ENCODE measurements around the gene APOBEC3A.
"Not testable (repeated sequence)": the region's sequence is repeated elsewhere in the genome, so short reads cannot be mapped to it uniquely, and the experiment has no call there.

APOBEC3A gene

GRCh38 chr22:38957808-38958650 is 620 bp downstream of the APOBEC3A start:
- in situ Hi-C loops (cut with HindIII; ENCODE audit: low sequenced_read_pairs), result no loop called here

DNA sequence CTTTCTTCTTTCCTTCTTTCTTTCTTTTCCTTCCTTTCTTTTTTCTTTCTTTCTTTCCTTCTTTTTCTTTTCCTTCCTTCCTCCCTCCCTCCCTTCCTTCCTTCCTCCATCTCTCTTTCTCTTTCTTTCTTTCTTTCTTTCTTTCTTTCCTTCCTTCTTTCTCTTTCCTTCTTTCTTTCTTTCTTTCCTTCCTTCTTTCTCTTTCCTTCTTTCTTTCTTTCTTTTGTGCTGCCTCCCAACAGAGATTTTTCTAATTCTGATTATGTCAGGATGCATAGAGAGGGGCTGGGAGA is 1.2 kb downstream of the APOBEC3A start:
- in situ Hi-C loops (cut with HindIII; ENCODE audit: low sequenced_read_pairs), result not testable (repeated sequence)

- in situ Hi-C loops (cut with HindIII; ENCODE audit: low sequenced_read_pairs), result no loop called here
Measured at GRCh38 chr22:38959590-38959989, 2.2 kb downstream of the APOBEC3A start.

GRCh38 chr22:38960673-38961072 is 3.3 kb downstream of the APOBEC3A start:
- in situ Hi-C loops (cut with HindIII; ENCODE audit: low sequenced_read_pairs), result not testable (repeated sequence)

GRCh38 chr22:38963291-38963738 is 5.9 kb downstream of the APOBEC3A start:
- in situ Hi-C loops (cut with HindIII; ENCODE audit: low sequenced_read_pairs), result not testable (repeated sequence)

GRCh38 chr22:38963872-38964271 is 6.5 kb downstream of the APOBEC3A start:
- in situ Hi-C loops (cut with HindIII; ENCODE audit: low sequenced_read_pairs), result no loop called here

DNA sequence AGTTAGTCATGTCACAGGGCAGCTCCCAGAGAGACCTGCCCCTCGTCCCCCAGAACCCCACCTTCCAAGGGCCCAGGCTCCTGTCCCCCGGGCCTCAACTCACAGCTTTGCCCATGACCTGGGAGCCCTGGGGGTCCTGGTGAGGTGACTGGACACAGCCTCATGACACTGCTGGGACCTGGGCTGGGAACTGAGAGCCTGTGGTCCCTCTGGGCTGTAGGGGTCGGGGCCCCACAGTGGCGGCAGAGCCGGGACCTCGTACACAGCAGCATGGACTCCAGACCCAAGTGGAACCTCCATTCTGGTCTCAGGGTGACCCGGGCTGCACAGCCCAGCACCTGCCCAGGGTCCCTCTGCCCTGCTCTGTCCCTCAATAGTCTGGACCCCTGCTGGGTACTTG is 6.9 kb downstream of the APOBEC3A start:
- in situ Hi-C loops (cut with HindIII; ENCODE audit: low sequenced_read_pairs), result no loop called here

DNA sequence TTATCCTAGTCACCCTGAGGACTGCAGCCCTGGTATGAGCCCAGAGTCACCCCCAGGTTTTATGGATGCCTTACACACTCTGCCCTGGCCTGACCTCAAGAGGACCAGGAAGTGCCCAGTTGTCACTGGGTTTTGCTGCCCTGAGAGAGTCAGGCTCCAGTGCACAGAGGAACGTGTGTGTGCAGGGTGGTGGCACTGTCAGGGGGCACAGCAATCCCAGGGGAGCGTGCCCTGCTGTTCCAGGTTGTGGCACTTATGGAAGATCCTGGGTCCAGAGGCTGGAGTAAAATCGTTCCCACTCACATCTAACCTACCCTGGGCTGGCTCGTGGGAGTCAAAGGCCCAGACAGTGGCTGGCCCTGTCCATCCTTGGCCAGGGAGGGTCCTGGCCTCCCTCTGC is 7.6 kb downstream of the APOBEC3A start:
- in situ Hi-C loops (cut with HindIII; ENCODE audit: low sequenced_read_pairs), result no loop called here

DNA sequence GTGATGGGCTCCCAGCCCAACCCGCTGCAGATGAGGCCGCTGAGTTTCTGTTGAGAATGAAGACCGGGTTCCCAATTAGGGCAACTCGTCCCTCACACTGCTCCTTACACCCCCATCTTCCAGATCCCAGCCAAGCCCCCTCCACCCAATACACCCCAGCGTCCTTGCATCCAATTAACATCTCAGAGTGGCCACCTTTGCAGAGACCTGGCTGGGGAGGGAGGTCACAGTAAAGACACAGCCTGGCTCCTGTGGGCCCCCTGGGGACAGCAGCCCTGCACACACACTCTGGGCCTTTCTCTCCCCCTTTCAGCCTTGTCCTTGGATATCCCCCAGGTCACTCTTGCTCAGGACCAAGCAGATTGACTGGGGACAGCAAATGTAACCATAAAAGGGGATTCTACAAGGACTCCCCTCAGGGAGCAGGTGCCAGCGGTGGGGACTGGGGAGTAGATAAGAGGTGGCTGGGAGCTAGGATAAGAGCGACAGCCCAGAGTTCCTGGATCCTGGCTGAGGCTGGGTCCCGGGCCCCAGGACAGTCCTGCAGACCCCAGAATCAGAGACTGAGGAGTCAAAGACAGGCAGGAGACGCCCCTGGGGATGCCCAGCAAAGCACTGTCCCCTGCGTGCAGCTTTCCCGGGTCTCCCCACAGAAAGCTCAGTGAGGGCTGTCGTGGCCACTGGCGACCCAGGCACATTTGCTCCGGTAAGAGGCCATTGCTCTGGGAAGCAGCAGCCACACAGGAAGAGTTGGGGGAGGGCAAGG is 8.4 kb downstream of the APOBEC3A start:
- in situ Hi-C loops (cut with HindIII; ENCODE audit: low sequenced_read_pairs), result no loop called here

- in situ Hi-C loops (cut with HindIII; ENCODE audit: low sequenced_read_pairs), result no loop called here
Measured at GRCh38 chr22:38966380-38966702, 8.9 kb downstream of the APOBEC3A start.

- in situ Hi-C loops (cut with HindIII; ENCODE audit: low sequenced_read_pairs), result no loop called here
Measured at GRCh38 chr22:38966942-38967341, 9.5 kb downstream of the APOBEC3A start.

GRCh38 chr22:38967451-38968450 is 10.3 kb downstream of the APOBEC3A start:
- in situ Hi-C loops (cut with HindIII; ENCODE audit: low sequenced_read_pairs), result no loop called here

DNA sequence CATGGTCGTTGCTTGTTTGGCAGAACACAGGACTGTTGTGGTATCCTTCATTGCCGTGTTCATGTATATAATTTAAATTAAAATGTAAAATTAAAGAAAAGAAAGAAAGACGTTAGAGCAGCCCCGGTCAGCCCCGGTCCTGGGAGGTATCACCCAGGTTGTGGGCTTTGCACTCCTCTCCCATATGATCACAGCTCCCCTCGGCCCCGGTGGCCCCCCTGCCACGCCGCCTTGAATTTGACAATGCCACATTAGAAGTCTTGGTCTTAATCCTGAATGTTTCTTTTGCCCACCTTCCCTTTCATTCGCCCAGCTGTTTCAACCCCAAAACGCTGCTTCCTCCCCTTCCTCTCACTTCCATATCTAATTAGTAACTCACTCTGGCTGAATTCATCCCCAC is 11.4 kb downstream of the APOBEC3A start:
- in situ Hi-C loops (cut with HindIII; ENCODE audit: low sequenced_read_pairs), result no loop called here

DNA sequence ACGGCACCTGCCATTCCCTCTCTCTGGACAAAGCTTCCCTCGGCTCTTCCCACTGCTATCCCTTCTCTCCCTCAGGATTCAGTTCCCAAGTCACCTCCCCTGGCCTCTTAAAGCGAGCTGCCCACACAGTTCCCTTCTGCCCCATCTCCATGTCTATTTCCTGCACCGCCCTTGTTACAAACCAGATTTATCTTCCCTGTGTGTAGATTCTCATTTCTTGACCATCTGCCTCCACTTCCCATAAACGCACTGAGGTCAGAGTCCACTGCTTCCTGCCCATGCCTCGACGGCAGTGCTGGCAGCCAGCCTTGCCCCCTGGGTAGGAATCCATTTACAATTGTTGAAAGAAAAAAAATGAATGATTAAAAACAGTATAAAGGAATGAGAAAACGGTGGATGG is 13.1 kb downstream of the APOBEC3A start:
- in situ Hi-C loops (cut with HindIII; ENCODE audit: low sequenced_read_pairs), result no loop called here

DNA sequence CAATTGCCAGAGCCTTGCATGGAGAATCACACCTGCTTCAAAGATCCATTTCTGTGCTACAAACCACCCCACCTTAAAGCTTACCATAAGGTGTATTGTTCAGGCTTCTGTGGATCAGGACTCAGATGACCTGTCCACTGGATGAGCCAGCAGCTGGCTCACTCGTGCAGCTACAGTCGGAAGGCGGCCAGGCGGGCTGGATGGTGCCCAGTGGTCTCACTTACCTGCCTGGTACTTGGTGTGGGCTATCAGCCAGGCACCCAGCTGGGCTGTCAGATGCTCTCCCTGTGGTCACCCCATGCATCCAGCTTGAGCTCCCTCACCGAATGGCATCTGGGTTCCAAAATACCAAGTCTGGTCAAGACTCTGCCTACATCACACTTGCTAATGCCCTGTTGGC is 13.8 kb downstream of the APOBEC3A start:
- in situ Hi-C loops (cut with HindIII; ENCODE audit: low sequenced_read_pairs), result no loop called here

- in situ Hi-C loops (cut with HindIII; ENCODE audit: low sequenced_read_pairs), result no loop called here
Measured at GRCh38 chr22:38971791-38972190, 14.4 kb downstream of the APOBEC3A start.

GRCh38 chr22:38972558-38972957 is 15.1 kb downstream of the APOBEC3A start:
- in situ Hi-C loops (cut with HindIII; ENCODE audit: low sequenced_read_pairs), result no loop called here

DNA sequence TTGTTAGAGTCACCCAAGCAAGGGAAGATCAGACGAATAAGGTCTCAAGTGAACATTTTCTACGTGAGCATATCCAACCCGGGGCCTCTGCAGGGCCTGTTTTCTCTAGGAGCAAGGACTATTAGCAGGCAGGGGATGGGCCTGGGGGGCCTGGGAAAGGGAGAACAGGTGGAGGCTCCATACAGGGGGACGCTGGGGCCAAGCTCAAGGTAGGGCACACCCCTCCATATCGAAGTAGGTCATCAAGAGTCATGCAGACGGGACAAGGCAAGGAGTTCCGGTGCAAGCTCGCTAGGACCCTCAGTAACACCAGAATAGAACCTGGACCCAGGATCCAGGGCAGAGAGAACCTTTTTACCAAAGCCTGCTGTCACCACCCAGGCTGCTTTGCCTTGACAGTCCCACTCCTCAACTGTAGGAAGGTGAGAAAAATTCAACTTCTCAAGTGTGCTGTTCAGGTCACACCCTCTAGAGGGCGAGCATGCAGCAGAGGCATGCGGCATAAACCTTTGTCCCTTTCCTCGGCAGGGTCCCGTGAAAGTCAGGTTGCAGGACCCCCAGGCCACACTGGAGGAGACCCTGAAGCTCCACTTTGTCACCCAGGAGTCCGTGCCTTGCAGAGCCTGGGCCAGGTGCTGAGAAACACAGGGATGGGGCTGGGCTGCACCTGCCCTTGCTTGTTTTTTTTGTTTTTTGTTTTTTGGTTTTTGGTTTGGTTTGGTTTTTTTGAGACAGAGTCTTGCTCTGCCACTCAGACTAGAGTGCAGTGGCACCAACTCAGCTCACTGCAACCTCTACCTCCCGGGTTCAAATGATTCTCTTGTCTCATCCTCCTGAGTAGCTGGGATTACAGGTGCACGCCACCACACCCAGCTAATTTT is 16.1 kb downstream of the APOBEC3A start:
- in situ Hi-C loops (cut with HindIII; ENCODE audit: low sequenced_read_pairs), result no loop called here

- in situ Hi-C loops (cut with HindIII; ENCODE audit: low sequenced_read_pairs), result no loop called here
Measured at GRCh38 chr22:38974170-38974825, 16.9 kb downstream of the APOBEC3A start.

DNA sequence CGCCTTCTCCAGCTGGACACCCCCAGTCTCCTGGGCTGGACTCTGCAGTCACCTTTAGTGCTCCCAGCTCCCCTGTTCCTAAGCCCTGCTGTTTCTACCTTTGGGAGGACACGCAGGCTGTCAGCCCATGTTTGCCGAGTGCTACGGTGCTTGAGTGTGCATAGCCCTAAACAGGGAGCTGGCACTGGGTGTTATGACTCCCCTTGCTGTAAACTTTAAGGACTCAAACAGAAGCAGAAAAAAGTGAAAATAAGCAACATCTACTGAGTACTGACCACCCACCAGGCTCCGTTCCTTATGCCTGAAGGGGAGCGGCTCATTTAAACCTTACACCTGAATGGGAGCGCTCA is 17.4 kb downstream of the APOBEC3A start:
- in situ Hi-C loops (cut with HindIII; ENCODE audit: low sequenced_read_pairs), result no loop called here

All from DLD1 (cell line).